ENCODE data around the gene ANKUB1. TPM values are rescaled to one million over a fixed set of nuclear protein-coding genes. Genes with fewer than 3 reads are reported as not detected.

The ANKUB1 gene
- total and polyA plus RNA-seq, 9 of the 15 experiments (the other 6 are each of a cell fraction or from before 2014, with no cell fraction given): not detected

GRCh38 chr3:149752051-149752787 is 40.1 kb downstream of the ANKUB1 start, which contains the start of gene COMMD2 (continued):
- TF ChIP-seq SIN3B (IDR thresholded peaks at IDR 0.05; ENCODE audit: low read depth): peak; percentile 93
- peak; percentile 53; the same call in 1 of the 2 replicates for TF ChIP-seq BMI1 (IDR thresholded peaks at IDR 0.05; ENCODE audit: low read length)
- no peak for TF ChIP-seq KAT8 (IDR thresholded peaks at IDR 0.05; ENCODE audit: low read depth)
- TF ChIP-seq SRF (CRISPR knock-in tag; IDR thresholded peaks at IDR 0.05): peak in 1 of 2 experiments; percentile 53; a peak in 1 of 4 replicates
- no peak for TF ChIP-seq SREBF2 (CRISPR knock-in tag; IDR thresholded peaks at IDR 0.05)
- peak; percentile 93 for TF ChIP-seq ATF7 (IDR thresholded peaks at IDR 0.05)
- TF ChIP-seq TAF1 (IDR thresholded peaks at IDR 0.05; ENCODE audit: control insufficient read depth, extremely low read depth, insufficient read depth, low read length, severe bottlenecking): peak; percentile 90
- TF ChIP-seq ATF3 (IDR thresholded peaks at IDR 0.05): peak; percentile 49; the same call in 1 of the 2 replicates
- TF ChIP-seq ATF3 (CRISPR knock-in tag; conservative IDR thresholded peaks at IDR 0.05): 0 out of 2 replicates have a peak, but pooled peaks have one; percentile 68
- TF ChIP-seq, protein P1, sequence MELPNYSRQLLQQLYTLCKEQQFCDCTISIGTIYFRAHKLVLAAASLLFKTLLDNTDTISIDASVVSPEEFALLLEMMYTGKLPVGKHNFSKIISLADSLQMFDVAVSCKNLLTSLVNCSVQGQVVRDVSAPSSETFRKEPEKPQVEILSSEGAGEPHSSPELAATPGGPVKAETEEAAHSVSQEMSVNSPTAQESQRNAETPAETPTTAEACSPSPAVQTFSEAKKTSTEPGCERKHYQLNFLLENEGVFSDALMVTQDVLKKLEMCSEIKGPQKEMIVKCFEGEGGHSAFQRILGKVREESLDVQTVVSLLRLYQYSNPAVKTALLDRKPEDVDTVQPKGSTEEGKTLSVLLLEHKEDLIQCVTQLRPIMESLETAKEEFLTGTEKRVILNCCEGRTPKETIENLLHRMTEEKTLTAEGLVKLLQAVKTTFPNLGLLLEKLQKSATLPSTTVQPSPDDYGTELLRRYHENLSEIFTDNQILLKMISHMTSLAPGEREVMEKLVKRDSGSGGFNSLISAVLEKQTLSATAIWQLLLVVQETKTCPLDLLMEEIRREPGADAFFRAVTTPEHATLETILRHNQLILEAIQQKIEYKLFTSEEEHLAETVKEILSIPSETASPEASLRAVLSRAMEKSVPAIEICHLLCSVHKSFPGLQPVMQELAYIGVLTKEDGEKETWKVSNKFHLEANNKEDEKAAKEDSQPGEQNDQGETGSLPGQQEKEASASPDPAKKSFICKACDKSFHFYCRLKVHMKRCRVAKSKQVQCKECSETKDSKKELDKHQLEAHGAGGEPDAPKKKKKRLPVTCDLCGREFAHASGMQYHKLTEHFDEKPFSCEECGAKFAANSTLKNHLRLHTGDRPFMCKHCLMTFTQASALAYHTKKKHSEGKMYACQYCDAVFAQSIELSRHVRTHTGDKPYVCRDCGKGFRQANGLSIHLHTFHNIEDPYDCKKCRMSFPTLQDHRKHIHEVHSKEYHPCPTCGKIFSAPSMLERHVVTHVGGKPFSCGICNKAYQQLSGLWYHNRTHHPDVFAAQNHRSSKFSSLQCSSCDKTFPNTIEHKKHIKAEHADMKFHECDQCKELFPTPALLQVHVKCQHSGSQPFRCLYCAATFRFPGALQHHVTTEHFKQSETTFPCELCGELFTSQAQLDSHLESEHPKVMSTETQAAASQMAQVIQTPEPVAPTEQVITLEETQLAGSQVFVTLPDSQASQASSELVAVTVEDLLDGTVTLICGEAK (IDR thresholded peaks at IDR 0.05): peak; percentile 98
- TF ChIP-seq, protein P1 (CRISPR knock-in tag; IDR thresholded peaks at IDR 0.05): no peak
- TF ChIP-seq CXXC5 (CRISPR knock-in tag; IDR thresholded peaks at IDR 0.05): peak; percentile 94
- TF ChIP-seq XRCC5 (IDR thresholded peaks at IDR 0.05; ENCODE audit: low read depth, low read length): peak; percentile 98
- no peak for TF ChIP-seq ZNF444 (CRISPR knock-in tag; IDR thresholded peaks at IDR 0.05)
- TF ChIP-seq PHF20 (IDR thresholded peaks at IDR 0.05; ENCODE audit: partially characterized antibody): peak; percentile 97
- peak; percentile 60; the same call in 1 of the 2 replicates for TF ChIP-seq EHMT2 (IDR thresholded peaks at IDR 0.05)
- peak; percentile 34; the same call in 1 of the 2 replicates for TF ChIP-seq BCOR (IDR thresholded peaks at IDR 0.05)
- TF ChIP-seq FOXM1 (IDR thresholded peaks at IDR 0.05; ENCODE audit: low read depth): peak; percentile 39; the same call in 1 of the 2 replicates
- 0 out of 2 replicates have a peak, but pooled peaks have one; percentile 36 for TF ChIP-seq FOXM1 (CRISPR knock-in tag; IDR thresholded peaks at IDR 0.05; ENCODE audit: low read depth)
- no peak for TF ChIP-seq EZH2 (IDR thresholded peaks at IDR 0.05; ENCODE audit: borderline replicate concordance, low read depth, low read length)
